ENCODE measurements around the gene STIM2.

DNA sequence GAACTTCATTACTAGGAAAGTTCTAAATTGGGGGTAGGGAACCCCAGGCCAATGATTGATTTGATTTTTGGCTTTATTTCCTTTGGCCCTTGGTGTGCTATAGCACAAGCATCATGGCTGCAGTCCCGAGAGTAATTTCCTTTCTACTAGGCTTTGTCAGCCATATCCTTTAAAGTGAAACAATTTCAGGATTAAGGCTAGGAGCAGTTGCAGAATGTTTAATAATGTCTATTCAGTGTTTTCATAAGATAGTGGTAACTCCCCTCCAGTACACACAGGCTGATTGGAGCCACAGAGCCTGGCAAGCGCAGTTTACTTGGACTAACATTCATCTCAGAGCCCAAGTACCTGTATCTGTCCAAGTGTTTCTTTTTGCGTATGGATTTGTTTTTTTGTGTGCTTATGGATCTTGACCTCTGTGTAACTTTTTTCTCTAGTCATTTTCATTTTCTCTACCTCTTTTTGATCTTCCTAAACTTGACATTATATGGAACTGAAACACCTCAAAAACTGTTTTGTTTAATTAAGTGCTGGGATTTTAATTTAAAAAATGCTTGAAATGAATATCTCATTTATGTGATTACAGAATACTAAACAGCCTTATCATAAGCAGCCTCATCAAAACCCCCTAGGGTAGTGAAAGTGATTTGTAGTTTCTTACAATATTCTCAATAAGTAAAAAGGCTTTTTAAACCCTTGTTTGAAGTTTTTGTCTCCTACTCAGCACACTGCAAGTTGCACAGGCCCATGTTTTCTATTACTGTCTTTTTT lies 7.5 kb downstream of the STIM2 start:
- TF ChIP-seq, protein P1, sequence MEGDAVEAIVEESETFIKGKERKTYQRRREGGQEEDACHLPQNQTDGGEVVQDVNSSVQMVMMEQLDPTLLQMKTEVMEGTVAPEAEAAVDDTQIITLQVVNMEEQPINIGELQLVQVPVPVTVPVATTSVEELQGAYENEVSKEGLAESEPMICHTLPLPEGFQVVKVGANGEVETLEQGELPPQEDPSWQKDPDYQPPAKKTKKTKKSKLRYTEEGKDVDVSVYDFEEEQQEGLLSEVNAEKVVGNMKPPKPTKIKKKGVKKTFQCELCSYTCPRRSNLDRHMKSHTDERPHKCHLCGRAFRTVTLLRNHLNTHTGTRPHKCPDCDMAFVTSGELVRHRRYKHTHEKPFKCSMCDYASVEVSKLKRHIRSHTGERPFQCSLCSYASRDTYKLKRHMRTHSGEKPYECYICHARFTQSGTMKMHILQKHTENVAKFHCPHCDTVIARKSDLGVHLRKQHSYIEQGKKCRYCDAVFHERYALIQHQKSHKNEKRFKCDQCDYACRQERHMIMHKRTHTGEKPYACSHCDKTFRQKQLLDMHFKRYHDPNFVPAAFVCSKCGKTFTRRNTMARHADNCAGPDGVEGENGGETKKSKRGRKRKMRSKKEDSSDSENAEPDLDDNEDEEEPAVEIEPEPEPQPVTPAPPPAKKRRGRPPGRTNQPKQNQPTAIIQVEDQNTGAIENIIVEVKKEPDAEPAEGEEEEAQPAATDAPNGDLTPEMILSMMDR (IDR thresholded peaks at IDR 0.05; ENCODE audit: insufficient read depth, low read depth, low read length), result no peak
- TF ChIP-seq EZH2 (IDR thresholded peaks at IDR 0.05; ENCODE audit: insufficient read depth, low read length), result no peak

Data from astrocyte (in vitro differentiated cells and primary cell).